Activated T-cell treated with anti-CD3 and anti-CD28 coated beads, Interleukin-2, amount 50 U/mL, for 48 hours (primary cell): ENCODE measurements around the gene PLCB3.
A peak's percentile ranks its signal among the peaks of the same experiment; 100 is the strongest.

ENCODE experiments used
- DNase-seq, 2 experiments: peaks; one replicate each; pipeline ENCODE4 v3.0.0-alpha.2; 2020

The PLCB3 gene

DNA sequence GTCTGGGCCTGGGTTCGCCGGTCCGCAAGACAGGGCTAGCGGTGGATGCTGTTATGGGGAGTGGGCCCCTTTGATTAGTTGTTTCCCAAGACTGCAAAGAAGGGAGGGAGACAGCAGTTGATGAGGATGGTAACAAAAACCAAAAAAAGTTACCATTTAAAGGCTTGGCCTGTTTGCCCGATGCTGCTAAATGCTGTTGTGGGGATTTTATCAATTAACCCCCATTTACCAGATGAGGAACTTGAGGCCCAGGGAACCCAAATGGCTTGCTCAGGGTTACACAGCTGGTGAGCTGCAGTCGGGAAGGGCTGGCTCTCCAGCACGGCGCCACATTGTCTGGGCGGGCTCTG is 28.7 kb upstream of the PLCB3 start:
- no peak for DNase-seq

DNA sequence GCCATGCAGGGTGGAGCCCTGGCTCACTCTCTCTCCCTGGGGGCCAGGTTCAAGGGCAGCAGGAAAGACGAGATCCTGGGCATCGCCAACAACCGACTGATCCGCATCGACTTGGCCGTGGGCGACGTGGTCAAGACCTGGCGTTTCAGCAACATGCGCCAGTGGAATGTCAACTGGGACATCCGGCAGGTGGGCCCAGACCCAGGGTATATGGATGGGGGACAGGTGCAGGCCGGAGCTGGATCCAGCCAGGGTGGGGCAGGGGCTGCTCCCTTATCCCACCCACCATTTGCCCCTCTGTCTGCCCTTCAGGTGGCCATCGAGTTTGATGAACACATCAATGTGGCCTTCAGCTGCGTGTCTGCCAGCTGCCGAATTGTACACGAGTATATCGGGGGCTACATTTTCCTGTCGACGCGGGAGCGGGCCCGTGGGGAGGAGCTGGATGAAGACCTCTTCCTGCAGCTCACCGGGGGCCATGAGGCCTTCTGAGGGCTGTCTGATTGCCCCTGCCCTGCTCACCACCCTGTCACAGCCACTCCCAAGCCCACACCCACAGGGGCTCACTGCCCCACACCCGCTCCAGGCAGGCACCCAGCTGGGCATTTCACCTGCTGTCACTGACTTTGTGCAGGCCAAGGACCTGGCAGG is 28.2 kb upstream of the PLCB3 start:
- DNase-seq = no peak

DNA sequence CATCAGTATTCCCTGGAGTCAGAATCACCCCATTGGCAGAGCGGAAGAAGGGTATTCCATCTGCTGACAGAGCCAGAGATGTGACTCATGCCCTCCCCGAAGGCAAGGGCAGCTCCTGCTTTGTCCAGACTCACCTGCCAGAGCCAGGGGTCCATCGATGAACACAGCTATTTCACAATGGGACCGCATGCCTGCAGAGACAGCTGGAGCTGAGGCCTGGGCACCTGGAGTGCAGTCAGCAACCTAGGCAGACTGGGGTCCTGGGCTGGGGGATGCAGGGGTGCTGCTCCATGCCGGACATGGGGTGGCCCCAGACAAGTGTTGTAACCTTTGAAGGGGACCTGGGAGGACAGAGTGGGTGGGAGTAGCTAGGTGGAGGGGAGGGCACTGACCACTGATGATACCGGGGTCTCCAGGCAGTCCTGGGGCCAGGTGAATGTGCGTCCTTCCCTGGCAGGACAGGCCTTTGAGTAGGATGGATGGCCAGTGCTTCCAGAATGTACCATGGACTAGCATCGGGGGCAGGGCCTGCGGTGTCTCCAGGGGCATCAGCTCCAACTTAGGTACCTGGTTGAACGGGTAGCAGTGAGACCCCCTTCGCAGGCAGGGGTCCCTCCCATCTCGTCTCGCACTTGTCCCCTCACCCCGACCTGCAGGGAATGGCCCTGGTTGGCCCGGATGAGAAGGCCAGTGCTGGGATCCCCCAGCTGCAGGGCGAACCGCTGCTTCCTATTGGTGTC is 27.0 kb upstream of the PLCB3 start:
- no peak for DNase-seq

DNA sequence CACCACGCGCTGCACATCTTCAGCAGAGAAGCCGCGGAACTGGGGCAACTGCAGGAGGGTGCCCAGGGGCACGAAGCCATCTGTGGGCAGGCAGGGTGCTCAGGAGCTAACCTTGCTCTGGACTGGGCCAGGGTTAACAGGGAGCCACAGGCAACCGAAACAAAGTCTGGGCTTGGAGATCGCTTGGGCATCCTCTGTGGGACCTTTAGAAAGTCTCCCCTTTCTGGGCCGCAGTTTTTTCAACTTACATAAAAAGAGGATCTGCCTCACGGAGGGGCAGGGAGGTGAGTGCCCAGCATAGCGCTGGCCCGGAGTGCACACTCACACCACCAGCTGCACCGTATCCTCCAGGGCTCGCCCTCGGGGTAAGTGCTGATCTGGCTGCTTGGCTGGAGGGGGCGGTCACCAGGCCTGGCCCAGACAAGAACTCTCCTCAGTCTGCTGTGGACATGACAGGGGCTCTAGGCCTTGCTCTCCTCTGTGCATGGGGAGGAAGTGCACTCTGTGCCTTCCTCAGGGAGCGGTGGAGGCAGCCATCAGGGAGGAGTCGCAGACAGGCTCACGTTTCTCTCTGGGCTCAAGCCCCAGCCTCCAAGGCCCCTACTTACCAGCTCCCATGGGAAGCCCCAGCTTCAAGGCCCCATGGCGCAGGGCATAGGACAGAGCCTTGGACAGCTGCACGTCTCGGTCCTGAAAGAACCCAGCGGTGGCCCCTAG is 26.3 kb upstream of the PLCB3 start:
- peak in 1 of 2 experiments; percentile 45 for DNase-seq

DNA sequence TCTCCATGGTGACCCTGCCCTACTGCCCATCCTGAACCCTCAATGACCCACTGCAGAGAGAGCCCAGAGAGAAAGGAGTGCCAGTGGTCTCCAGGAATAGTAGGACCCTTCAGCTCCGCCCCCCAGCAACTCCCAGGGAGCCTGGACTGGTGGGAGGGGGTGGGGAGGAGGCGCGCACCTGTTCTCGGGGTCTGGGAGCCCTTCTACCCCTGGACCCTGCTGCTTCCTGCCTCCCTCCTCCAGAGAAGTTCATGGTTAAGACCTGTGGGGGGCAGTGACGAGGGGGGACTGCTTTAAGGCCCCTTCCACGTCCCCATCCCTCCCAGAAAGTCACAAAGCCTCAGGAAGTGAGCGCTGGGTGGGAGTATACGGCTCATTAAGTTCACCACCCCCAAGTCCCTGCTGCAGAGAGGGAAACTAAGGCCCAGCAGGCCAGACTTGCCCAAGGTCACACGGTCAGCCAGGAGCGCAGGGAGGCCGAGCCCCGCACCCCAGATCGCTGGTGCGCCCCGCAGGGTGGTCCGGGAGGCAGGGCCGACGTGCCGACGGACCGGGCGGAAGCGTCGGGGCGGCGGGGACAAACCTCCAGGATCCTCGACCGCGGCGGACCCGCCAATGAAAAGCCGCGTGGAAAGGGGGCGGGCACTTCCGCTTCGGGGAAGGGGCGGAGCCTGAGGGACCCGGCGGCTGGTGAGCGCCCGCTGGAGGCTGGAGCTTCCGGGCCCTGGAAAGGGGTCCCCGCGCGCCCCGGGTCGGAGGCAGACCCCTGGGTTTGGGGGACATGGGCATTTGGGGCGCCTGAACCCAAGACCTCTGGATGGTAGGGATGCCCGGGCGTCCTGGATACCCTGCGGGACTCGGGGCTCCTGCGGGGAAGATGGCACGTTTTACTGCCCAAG is 25.5 kb upstream of the PLCB3 start, which contains the start of the genes NUDT22 and TRPT1:
Gene NUDT22 (plus strand): TSS at position 667 of the 899 bp plus-strand sequence. CDS start 379 bp downstream, outside the sequence.
Gene TRPT1 (minus strand): TSS at position 579 of the 899 bp plus-strand sequence. CDS start 326 bp downstream, at position 253.
- DNase-seq = peak; percentile 98

DNA sequence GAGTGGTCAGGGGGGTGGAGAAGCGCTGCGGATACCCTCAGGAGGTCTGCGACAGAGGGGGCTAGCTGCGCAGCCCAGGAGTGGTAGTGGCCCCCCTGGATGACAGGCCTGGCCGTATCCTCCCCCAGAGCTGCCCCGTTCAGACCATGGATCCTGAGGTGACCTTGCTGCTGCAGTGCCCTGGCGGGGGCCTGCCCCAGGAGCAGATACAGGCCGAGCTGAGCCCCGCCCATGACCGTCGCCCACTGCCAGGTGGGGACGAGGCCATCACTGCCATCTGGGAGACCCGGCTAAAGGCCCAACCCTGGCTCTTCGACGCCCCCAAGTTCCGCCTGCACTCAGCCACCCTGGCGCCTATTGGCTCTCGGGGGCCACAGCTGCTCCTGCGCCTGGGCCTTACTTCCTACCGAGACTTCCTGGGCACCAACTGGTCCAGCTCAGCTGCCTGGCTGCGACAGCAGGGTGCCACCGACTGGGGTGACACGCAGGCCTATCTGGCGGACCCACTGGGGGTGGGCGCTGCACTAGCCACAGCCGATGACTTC is 24.8 kb upstream of the PLCB3 start:
- peak; percentile 76 to 80 for DNase-seq

DNA sequence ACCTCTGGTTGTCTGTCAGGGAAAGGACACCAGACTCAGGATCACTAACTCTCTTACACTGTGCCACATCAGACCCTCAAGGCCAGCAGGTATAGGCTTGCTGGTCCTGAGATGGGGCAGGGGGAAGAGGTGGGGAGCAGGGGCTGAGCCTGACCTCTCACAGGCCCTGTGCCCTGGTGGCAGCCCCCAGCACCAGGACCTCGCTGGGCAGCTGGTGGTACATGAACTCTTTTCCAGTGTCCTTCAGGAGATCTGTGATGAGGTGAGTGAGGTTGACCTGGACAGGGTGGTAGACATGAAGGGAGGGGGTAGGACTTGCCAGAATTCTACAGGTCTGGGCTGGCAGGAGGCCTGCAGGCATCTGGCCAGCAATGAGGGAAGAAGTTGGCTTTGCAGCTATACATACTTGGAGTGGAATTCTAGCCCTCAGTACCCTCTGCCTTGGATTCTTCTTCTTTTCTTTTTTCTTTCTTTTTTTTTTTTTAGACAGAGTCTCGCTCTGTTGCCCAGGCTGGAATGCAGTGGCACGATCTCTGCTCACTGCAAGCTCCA is 23.8 kb upstream of the PLCB3 start:
- DNase-seq = no peak

DNA sequence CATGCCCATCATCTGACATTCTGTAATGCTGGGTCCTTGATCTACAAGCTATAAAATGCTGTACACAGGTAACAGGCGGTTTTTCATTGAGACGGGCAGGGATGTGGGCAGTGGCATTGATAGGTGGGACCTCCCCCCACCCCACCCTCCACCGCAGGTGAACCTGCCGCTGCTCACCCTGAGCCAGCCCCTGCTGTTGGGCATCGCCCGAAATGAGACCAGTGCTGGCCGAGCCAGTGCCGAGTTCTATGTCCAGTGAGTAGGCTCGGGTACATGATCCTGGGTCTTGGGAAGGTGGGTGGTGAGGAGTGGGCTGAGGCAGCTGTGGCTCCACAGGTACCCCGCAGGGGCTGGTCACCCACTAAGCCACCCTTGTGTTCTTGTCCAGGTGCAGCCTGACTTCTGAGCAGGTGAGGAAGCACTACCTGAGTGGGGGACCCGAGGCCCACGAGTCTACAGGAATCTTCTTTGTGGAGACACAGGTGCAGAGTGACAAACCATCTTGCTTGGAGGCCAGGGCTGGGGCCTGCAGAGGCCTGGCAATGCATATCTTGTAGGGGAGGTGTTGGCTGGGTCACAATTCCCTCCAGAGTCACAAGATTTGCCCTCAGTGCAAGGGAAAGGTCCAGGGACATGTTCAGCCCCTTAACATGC is 22.1 kb upstream of the PLCB3 start:
- no peak for DNase-seq

DNA sequence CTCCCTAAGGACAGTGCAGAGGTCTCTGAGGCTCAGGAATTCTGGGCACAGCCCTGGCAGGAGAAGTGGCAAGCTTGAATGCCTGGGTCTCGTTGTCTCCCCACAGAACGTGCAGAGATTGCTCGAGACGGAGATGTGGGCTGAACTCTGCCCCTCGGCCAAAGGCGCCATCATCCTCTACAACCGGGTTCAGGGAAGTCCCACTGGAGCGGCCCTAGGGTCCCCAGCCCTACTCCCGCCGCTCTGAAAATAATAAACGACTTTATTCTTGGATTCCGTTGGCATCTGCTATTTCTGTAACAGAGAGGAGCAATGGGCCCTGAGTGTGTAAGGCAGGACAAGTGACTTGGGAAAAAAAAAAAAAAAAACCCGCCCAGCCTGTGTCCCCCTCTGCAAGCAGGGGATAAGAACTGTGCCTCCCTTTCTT is 21.6 kb upstream of the PLCB3 start:
- DNase-seq = no peak

DNA sequence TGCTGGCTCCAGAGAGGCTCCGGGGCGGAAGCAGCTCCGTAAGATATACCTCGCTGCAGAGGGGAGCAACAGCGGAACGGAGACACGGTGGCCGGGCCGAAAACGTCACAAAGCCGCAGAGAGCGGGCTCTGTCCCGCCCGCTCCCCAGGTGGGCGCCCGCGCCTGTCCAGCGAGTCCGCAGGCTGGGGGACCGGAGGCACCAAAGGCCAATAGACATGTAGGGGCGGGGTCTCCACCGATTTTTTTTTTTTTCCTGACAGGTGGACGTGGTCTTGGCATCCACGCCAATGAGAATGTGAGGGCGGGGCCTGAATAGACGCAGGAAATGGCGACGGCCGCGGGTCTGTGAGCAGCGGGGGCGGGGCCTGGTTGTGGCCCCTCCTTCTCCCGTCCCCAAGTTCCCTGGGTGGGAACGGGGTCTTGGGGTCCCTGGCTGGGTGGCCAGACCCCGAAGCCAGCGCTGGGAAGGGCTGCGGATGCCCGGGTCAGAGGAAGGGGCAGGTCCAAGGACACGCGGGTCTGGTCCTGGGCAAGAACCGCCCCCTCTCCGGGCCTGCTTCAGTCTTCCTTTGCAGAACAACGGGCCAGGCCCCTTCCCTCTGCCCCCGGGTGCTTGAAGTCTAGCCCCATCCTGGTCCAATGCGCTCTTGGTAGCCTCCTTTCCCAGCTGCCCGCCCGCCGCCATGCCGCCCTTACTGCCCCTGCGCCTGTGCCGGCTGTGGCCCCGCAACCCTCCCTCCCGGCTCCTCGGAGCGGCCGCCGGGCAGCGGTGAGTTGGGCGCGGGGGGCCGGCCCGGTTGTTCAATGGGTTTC is 21.0 kb upstream of the PLCB3 start, which contains the start of gene DNAJC4:
Gene DNAJC4 (plus strand): TSS at position 378 of the 814 bp plus-strand sequence. CDS start 307 bp downstream, at position 685.
- DNase-seq = peak; percentile 90 to 93

DNA sequence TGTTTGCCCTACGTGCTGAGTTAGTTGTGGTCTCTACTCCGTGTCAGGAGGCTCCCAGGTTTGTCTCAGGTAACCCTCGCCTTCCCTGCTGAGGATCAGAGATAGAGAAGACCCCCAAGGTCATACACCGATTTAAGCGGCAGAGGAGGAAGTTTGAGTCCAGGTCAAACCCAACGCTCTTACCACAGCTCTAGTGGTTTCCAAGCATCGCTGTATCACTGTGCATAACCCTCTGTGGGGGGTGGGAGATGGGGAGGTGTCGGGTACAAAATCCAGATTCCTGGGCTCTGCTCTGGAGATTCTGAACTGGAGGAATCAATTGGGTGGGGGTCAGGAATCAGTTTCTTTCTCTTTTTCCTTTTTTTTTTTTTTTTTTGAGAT is 20.4 kb upstream of the PLCB3 start:
- no peak for DNase-seq

DNA sequence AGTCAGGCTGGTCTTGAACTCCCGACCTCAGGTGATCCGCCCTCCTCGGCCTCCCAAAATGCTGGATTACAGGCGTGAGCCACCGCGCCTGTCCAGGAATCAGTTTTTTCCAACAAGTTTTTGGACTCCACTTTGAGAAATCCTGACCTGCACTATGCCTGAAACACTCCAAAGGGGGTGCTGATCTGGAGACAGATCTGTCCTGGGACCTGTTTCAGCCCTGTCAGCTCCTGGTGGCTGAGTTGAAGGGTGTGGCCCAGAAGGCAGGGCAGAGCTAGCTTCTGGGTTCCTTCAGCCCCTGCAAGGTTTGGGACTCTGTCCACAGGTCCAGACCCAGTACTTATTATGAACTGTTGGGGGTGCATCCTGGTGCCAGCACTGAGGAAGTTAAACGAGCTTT is 19.8 kb upstream of the PLCB3 start:
- no peak for DNase-seq

DNA sequence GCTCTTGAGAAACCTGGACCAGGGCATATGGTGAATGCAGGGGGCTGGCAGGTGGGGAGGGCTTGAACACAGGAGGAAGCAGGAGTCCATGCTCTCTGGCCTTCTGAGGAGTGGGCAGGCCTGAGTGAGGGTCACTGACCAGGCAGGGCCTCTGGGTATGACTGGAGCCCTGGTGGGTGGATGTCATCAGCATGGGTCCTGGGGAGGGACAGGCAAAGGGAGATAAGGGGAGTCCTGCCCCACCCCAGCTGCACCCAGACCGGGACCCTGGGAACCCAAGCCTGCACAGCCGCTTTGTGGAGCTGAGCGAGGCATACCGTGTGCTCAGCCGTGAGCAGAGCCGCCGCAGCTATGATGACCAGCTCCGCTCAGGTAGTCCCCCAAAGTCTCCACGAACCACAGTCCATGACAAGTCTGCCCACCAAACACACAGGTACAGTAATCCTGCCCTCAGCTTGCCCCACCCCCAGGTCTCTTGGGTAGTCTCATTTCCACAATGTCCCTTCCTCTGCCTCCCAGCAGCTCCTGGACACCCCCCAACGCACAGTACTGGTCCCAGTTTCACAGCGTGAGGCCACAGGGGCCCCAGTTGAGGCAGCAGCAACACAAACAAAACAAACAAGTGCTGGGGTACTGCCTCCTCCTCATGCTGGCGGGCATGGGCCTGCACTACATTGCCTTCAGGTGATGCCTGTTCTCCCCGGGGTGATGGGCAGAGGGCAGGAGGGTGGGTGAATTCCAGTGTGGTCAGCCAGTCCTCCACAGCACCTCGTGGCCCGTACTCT is 19.0 kb upstream of the PLCB3 start:
- DNase-seq = no peak

DNA sequence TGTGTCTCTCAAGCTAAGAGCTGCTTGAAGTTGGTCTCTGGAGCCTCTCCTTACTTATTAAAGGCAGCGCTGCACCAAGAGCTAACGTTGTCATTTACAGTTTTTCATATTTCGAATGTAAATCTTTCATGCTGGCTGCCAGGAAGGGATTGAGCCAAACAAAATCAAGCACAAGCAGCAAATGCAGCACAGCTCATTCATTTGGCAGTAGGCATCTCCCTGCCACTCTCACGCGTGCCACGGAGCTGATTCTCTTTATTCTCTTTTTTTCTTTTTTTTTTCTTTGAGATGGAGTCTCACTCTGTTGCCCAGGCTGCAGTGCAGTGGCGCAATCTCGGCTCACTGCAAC is 18.4 kb upstream of the PLCB3 start:
- DNase-seq = no peak

DNA sequence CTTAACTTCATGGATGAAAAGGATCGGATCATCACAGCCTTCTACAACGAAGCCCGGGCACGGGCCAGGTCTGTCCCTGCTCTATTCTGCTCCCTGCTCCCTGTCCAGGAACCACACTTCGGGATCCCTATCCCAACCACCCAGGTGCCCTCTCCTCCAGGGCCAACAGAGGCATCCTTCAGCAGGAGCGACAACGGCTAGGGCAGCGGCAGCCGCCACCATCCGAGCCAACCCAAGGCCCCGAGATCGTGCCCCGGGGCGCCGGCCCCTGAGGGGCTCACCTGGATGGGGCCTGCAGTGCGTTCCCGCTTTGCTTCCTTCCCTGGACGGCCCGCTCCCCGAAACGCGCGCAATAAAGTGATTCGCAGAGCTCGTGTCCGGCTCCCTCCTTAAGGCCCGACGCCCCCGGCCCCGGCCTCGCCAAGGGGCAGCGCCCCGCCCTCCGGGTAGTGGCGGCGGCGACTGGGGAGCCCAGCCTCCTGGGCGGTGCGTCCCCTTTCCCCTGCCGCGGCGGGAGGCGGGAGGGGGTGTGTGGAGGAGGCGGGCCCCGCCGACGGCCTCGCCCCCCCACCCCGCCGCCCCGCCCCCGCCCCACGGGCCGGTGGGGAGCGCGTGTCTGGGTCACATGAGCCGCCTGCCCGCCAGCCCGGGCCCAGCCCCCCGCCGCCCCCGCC is 17.3 kb upstream of the PLCB3 start, which contains the start of gene VEGFB:
Gene VEGFB (plus strand): TSS at position 672 of the 674 bp plus-strand sequence. CDS start 250 bp downstream, outside the sequence.
- DNase-seq = peak; percentile 74 to 80

DNA sequence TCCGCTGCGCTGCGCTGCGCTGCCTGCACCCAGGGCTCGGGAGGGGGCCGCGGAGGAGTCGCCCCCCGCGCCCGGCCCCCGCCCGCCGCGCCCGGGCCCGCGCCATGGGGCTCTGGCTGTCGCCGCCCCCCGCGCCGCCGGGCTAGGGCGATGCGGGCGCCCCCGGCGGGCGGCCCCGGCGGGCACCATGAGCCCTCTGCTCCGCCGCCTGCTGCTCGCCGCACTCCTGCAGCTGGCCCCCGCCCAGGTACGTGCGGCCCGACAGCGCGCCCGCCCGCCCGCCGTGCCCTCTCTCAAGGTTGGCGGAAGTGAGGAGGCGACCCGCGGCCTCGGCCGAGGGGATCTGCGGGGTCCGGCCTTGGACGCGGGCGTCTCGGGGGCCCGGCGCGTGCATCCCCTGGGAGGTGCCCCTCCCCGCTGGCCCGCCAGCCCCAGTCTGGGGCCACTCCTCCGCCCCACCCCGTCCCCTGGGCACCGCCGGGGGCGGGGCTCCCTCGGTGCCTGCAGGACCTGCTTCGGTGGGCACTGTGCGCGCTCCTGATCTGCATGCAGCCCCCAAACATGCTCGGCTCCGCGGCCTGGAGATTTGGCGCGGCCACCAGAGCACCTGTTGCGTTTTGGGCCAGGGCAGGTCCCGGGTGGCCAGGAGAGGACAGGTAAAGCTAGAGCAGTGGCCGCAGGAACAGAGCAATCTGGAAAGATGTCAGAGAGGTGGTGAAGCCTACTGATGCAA is 16.5 kb upstream of the PLCB3 start:
- DNase-seq = peak; percentile 65 to 77

DNA sequence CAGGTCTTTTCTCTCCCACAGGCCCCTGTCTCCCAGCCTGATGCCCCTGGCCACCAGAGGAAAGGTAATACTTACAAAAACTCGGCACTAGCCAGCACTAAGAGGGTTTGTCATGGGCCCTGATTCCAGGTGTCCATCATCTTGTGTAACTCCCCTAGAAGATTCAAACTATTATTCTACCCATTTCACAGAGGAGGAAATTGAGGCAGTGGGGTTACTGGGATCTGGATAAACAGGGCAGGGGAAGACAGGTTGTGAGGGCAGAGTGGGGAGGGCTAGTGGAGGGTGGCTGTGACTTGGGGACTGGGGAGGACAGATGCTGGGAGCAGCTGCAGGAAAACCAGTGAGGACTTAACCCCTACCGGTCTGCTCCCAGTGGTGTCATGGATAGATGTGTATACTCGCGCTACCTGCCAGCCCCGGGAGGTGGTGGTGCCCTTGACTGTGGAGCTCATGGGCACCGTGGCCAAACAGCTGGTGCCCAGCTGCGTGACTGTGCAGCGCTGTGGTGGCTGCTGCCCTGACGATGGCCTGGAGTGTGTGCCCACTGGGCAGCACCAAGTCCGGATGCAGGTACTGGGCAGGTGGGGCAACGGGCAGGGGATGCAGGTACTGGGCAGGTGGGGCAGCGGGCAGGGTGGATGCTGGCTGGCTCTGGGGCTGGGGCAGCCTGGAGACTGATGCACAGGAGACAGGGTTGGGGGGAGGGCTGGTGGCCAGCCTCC is 15.7 kb upstream of the PLCB3 start:
- DNase-seq = no peak
